GM06990 (cell line): ENCODE data around the gene AQP9.
"Not testable (repeated sequence)": the region's sequence is repeated elsewhere in the genome, so short reads cannot be mapped to it uniquely, and the experiment has no call there.

Source experiments
- DNase-seq: peaks from one replicate; pipeline ENCODE4 v3.0.0-alpha.2; 2011; ENCODE audit not compliant: insufficient read length; ENCODE audit errors: extremely low read depth
- H3K27me3 ChIP-seq: replicated peaks from 2 replicates; pipeline ENCODE4 v1.6.0; 2011; ENCODE audit warnings: low read length; ENCODE audit not compliant: control insufficient read depth, insufficient read depth
- H3K36me3 ChIP-seq: 2 replicates; pipeline ENCODE4 v1.5.1; 2011; ENCODE audit warnings: low read length; ENCODE audit not compliant: control insufficient read depth, insufficient read depth
- H3K4me3 ChIP-seq: replicated peaks from 2 replicates; pipeline ENCODE4 v1.5.1; 2011; ENCODE audit warnings: low read depth, mild to moderate bottlenecking, control low read depth, low read length
- CTCF ChIP-seq: IDR thresholded peaks from 2 replicates; pipeline ENCODE4 v1.5.1; 2011; ENCODE audit warnings: low read length, control low read depth, mild to moderate bottlenecking, inconsistent platforms; ENCODE audit not compliant: insufficient read depth, poor library complexity, severe bottlenecking

Gene AQP9

GRCh38 chr15:58203537-58203936 lies 65.4 kb downstream of the AQP9 start:
- Histone ChIP-seq H3K27me3 (no peaks in the 10 kb centered on the region), H3K4me3 (no peak overlapping the region), H3K36me3 (no peaks in the 10 kb centered on the region)
- no peak for DNase-seq
- no peak for TF ChIP-seq CTCF

- no peak for DNase-seq
- no peak overlapping the region for H3K4me3 ChIP-seq
- H3K36me3 ChIP-seq = no peaks in the 10 kb centered on the region
- H3K27me3 ChIP-seq = no peaks in the 10 kb centered on the region
- no peak for TF ChIP-seq CTCF
Measured at GRCh38 chr15:58206151-58206550, 68.0 kb downstream of the AQP9 start.

GRCh38 chr15:58208217-58208616 lies 70.0 kb downstream of the AQP9 start:
- not testable (repeated sequence) for H3K4me3 ChIP-seq, H3K36me3 ChIP-seq, H3K27me3 ChIP-seq, DNase-seq

- not testable (repeated sequence) for H3K36me3 ChIP-seq, H3K27me3 ChIP-seq, DNase-seq, H3K4me3 ChIP-seq
Measured at GRCh38 chr15:58209007-58209481, 70.9 kb downstream of the AQP9 start.

GRCh38 chr15:58210031-58210430 lies 71.8 kb downstream of the AQP9 start:
- not testable (repeated sequence) for DNase-seq, H3K4me3 ChIP-seq, H3K27me3 ChIP-seq, H3K36me3 ChIP-seq

GRCh38 chr15:58212909-58213526 lies 74.8 kb downstream of the AQP9 start:
- no peak for DNase-seq
- Histone ChIP-seq H3K27me3 (no peaks in the 10 kb centered on the region), H3K36me3 (no peaks in the 10 kb centered on the region), H3K4me3 (no peak overlapping the region)
- peak; percentile 49 for TF ChIP-seq CTCF

GRCh38 chr15:58213587-58214338 lies 75.6 kb downstream of the AQP9 start:
- Histone ChIP-seq H3K27me3 (no peaks in the 10 kb centered on the region), H3K4me3 (no peak overlapping the region), H3K36me3 (no peaks in the 10 kb centered on the region)
- no peak for TF ChIP-seq CTCF
- no peak for DNase-seq
